Prostate gland (tissue), 2 donors: ENCODE results near the gene KIAA0040. TPM values are rescaled to one million over a fixed set of nuclear protein-coding genes. Genes with fewer than 3 reads are reported as not detected.

Experiments used
- DNase-seq: peaks from one replicate; pipeline ENCODE4 v3.0.0-alpha.2; 2019; ENCODE audit warnings: low spot score
- H3K27ac ChIP-seq, 2 donors: fragments of 200-600 bp; sonication (generic); 2 replicates each; pipeline ENCODE4 v1.5.1; 2017 to 2019
- H3K27me3 ChIP-seq: fragments of 200-600 bp; sonication (generic); replicated peaks from 2 replicates; pipeline ENCODE4 v1.5.1; 2019; ENCODE audit not compliant: insufficient read depth
- H3K36me3 ChIP-seq, 2 donors: fragments of 200-600 bp; sonication (generic); 1 replicate in 1 of 2; 2 replicates in 1 of 2; pipeline versions ENCODE4 v1.5.1 to v1.8.1; 2017 to 2019
- H3K4me1 ChIP-seq: fragments of 200-600 bp; sonication (generic); replicated peaks from 2 replicates; pipeline ENCODE4 v1.5.1; 2019
- H3K4me3 ChIP-seq, 2 donors: fragments of 200-600 bp; sonication (generic); 2 replicates each; pipeline ENCODE4 v1.5.1; 2017 to 2019
- H3K9me3 ChIP-seq: fragments of 200-600 bp; sonication (generic); 2 replicates; pipeline ENCODE4 v1.5.1; 2017
- POLR2A ChIP-seq: fragments of 450-650 bp; IDR thresholded peaks from one replicate; pipeline ENCODE4 v1.6.1; 2016; ENCODE audit warnings: antibody characterized with exemption, mild to moderate bottlenecking
- POLR2AphosphoS5 ChIP-seq: sonication (generic); formaldehyde crosslinking; IDR thresholded peaks from one replicate; pipeline ENCODE4 v1.6.1; 2017; ENCODE audit warnings: antibody characterized with exemption
- WGBS: methylation state at CpG from one replicate; pipeline ENCODE4 v1.1.5; 2018; 5-methylcytosine and 5-hydroxymethylcytosine counted together
- intact Hi-C: fragments of 100-400 bp; cut with DNase I; formaldehyde crosslinking; loops from one replicate; pipeline ENCODE4 v1.14.2; 2022
- total RNA-seq, 2 donors: library from RNA; depleted of rRNA; stranded (reverse); fragments of >200 nt; gene quantifications; one replicate each; pipeline ENCODE4 v1.1.0, GENCODE V29; 2016
- TF ChIP-seq, protein P1 (sequence below), 4 experiments: fragments of 200-600 bp in 2 of 4; fragments of 450-650 bp in 2 of 4; sonication (generic) in 2 of 4; IDR thresholded peaks; 1 replicate in 3 of 4; 2 replicates in 1 of 4; pipeline ENCODE4 v1.5.1; 2016 to 2019; ENCODE audit warnings: antibody characterized with exemption in 4 of 4, mild to moderate bottlenecking in 2 of 4, moderate library complexity in 2 of 4

KIAA0040 gene
- total RNA-seq, 2 donors from 2014 or later, result 17.4 to 19.1 TPM

- DNase-seq, result no peak
- WGBS, result 81% methylated on average over 7 of the region's 7 CpGs
- intact Hi-C loops, result loop anchor here (5.0 kb wide), 2 partner anchors 116 to 1409 kb away; no protein-coding TSS in a partner anchor
- H3K27ac ChIP-seq, result no peak overlapping the region
- H3K4me1 ChIP-seq, result peaks cover 3% of the 10 kb centered on the region
- TF ChIP-seq POLR2AphosphoS5 (no peak), POLR2A (no peak)
- TF ChIP-seq, protein P1, sequence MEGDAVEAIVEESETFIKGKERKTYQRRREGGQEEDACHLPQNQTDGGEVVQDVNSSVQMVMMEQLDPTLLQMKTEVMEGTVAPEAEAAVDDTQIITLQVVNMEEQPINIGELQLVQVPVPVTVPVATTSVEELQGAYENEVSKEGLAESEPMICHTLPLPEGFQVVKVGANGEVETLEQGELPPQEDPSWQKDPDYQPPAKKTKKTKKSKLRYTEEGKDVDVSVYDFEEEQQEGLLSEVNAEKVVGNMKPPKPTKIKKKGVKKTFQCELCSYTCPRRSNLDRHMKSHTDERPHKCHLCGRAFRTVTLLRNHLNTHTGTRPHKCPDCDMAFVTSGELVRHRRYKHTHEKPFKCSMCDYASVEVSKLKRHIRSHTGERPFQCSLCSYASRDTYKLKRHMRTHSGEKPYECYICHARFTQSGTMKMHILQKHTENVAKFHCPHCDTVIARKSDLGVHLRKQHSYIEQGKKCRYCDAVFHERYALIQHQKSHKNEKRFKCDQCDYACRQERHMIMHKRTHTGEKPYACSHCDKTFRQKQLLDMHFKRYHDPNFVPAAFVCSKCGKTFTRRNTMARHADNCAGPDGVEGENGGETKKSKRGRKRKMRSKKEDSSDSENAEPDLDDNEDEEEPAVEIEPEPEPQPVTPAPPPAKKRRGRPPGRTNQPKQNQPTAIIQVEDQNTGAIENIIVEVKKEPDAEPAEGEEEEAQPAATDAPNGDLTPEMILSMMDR (IDR thresholded peaks at IDR 0.05), result no peak
- no peaks in the 10 kb centered on the region for H3K9me3 ChIP-seq
- no peaks in the 10 kb centered on the region for H3K27me3 ChIP-seq
- no peak overlapping the region for H3K4me3 ChIP-seq
- H3K36me3 ChIP-seq, result no peaks in the 10 kb centered on the region
Observed at GRCh38 chr1:175148068-175148467, 44.5 kb downstream of the KIAA0040 start.

- Histone ChIP-seq H3K27me3 (no peaks in the 10 kb centered on the region), H3K27ac (no peak overlapping the region), H3K4me3 (no peak overlapping the region), H3K4me1 (peaks cover 3% of the 10 kb centered on the region), H3K9me3 (no peaks in the 10 kb centered on the region), H3K36me3 (no peaks in the 10 kb centered on the region)
- TF ChIP-seq, protein P1 (IDR thresholded peaks at IDR 0.05), result no peak
- TF ChIP-seq POLR2AphosphoS5 (no peak), POLR2A (no peak)
- intact Hi-C loops, result loop anchor here (5.0 kb wide), 2 partner anchors 115 to 1410 kb away; no protein-coding TSS in a partner anchor
- 96% methylated on average over 5 of the region's 5 CpGs for WGBS
- no peak for DNase-seq
Observed at GRCh38 chr1:175147569-175147968, 45.0 kb downstream of the KIAA0040 start.

DNA sequence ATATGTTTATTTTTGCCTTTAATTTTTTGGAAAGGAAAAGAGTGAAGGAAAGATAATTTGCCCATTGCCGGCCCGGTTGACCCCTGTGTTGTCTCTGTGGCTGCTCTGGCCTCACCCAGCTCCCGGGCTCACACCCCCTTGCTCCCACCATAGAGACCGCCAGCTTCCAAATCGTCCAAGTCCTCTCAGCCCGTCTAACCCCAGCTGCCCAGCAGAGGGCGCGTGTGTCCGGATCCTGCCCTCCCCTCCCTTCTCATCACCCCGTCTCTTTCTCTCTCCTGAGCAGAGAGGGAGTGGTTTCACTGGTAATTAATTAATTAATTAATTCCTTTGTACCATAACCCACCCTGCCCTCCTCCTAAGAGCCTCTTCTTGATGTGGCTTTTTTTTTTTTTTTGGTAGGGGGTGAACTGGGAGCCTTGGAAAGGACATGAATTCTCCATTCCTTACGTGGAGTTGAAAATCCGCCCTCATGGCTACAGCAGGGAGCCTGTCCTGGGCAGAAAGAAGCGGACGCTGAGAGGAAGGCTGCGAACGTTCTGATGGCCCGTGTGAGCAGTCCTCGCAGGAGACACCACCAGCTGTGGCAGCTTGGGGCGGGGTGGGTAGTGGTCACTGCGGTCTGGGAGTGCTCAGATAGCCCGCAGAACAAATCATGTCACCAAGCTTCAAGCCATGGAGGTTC lies 45.9 kb downstream of the KIAA0040 start:
- peaks cover 3% of the 10 kb centered on the region for H3K4me1 ChIP-seq
- DNase-seq, result peak; percentile 16
- no peaks in the 10 kb centered on the region for H3K27me3 ChIP-seq
- TF ChIP-seq, protein P1 (IDR thresholded peaks at IDR 0.05), result peak; percentile 43 to 58 (median 52)
- TF ChIP-seq POLR2AphosphoS5 (no peak), POLR2A (no peak)
- no peak overlapping the region for H3K27ac ChIP-seq
- intact Hi-C loops, result loop anchor here (5.0 kb wide), 2 partner anchors 114 to 1411 kb away; no protein-coding TSS in a partner anchor
- no peaks in the 10 kb centered on the region for H3K36me3 ChIP-seq
- H3K4me3 ChIP-seq, result no peak overlapping the region
- no peaks in the 10 kb centered on the region for H3K9me3 ChIP-seq
- 32% methylated on average over 21 of the region's 21 CpGs for WGBS

GRCh38 chr1:175145899-175146528 lies 46.6 kb downstream of the KIAA0040 start:
- WGBS, result 42% methylated on average over 6 of the region's 7 CpGs
- TF ChIP-seq POLR2A (no peak), POLR2AphosphoS5 (no peak)
- TF ChIP-seq, protein P1 (IDR thresholded peaks at IDR 0.05), result no peak
- DNase-seq, result no peak
- Histone ChIP-seq H3K9me3 (no peaks in the 10 kb centered on the region), H3K27ac (no peak overlapping the region), H3K27me3 (no peaks in the 10 kb centered on the region), H3K4me1 (peaks cover 3% of the 10 kb centered on the region), H3K36me3 (no peaks in the 10 kb centered on the region), H3K4me3 (no peak overlapping the region)
- intact Hi-C loops, result loop anchor here (5.0 kb wide), 2 partner anchors 114 to 1411 kb away; no protein-coding TSS in a partner anchor
